ENCODE measurements around the gene SKI.

Gene SKI

GRCh38 chr1:2300004-2300771 lies 72.1 kb downstream of the SKI start:
- Histone ChIP-seq H3K79me2 (ENCODE audit: insufficient read depth, low read length) (no peaks in the 10 kb centered on the region), H3K9me3 (ENCODE audit: low read length) (no peaks in the 10 kb centered on the region), H2AFZ (ENCODE audit: low read length) (no peak overlapping the region), H3K4me3 (ENCODE audit: low read depth, low read length, poor library complexity, severe bottlenecking) (no peak overlapping the region), H3K27ac (ENCODE audit: low read depth, low read length, poor library complexity, severe bottlenecking) (no peak overlapping the region), H3K9me2 (ENCODE audit: low read depth, low read length) (no peaks in the 10 kb centered on the region), H4K20me1 (ENCODE audit: insufficient read depth, low read length) (no peaks in the 10 kb centered on the region), H3K36me3 (ENCODE audit: insufficient read depth, low read length) (no peaks in the 10 kb centered on the region), H3K9ac (ENCODE audit: low read length) (no peak overlapping the region), H3K4me2 (ENCODE audit: low read length) (no peak overlapping the region), H3K4me1 (ENCODE audit: insufficient read depth, low read length, severe bottlenecking) (no peaks in the 10 kb centered on the region), H3K27me3 (ENCODE audit: insufficient read depth, low read length) (no peaks in the 10 kb centered on the region), H3F3A (ENCODE audit: insufficient read depth, low read length) (no peaks in the 10 kb centered on the region)
- TF ChIP-seq CTCF (IDR thresholded peaks at IDR 0.05; ENCODE audit: low read length) (no peak), EZH2 (IDR thresholded peaks at IDR 0.05; ENCODE audit: borderline replicate concordance, low read length) (no peak)

- H3K4me3 ChIP-seq (ENCODE audit: low read depth, low read length, poor library complexity, severe bottlenecking): no peak overlapping the region
- H3K36me3 ChIP-seq (ENCODE audit: insufficient read depth, low read length): no peaks in the 10 kb centered on the region
- H2AFZ ChIP-seq (ENCODE audit: low read length): no peak overlapping the region
- H3K4me1 ChIP-seq (ENCODE audit: insufficient read depth, low read length, severe bottlenecking): no peaks in the 10 kb centered on the region
- no peaks in the 10 kb centered on the region for H3K9me3 ChIP-seq (ENCODE audit: low read length)
- no peaks in the 10 kb centered on the region for H3F3A ChIP-seq (ENCODE audit: insufficient read depth, low read length)
- H3K79me2 ChIP-seq (ENCODE audit: insufficient read depth, low read length): no peaks in the 10 kb centered on the region
- H3K27ac ChIP-seq (ENCODE audit: low read depth, low read length, poor library complexity, severe bottlenecking): no peak overlapping the region
- TF ChIP-seq EZH2 (IDR thresholded peaks at IDR 0.05; ENCODE audit: borderline replicate concordance, low read length) (no peak), CTCF (IDR thresholded peaks at IDR 0.05; ENCODE audit: low read length) (no peak)
- no peak overlapping the region for H3K9ac ChIP-seq (ENCODE audit: low read length)
- H3K9me2 ChIP-seq (ENCODE audit: low read depth, low read length): no peaks in the 10 kb centered on the region
- no peaks in the 10 kb centered on the region for H4K20me1 ChIP-seq (ENCODE audit: insufficient read depth, low read length)
- H3K4me2 ChIP-seq (ENCODE audit: low read length): no peak overlapping the region
- no peaks in the 10 kb centered on the region for H3K27me3 ChIP-seq (ENCODE audit: insufficient read depth, low read length)
Observed at GRCh38 chr1:2300851-2301606, 72.9 kb downstream of the SKI start.

GRCh38 chr1:2301607-2302291 lies 73.6 kb downstream of the SKI start:
- no peak overlapping the region for H3K27ac ChIP-seq (ENCODE audit: low read depth, low read length, poor library complexity, severe bottlenecking)
- no peaks in the 10 kb centered on the region for H3K36me3 ChIP-seq (ENCODE audit: insufficient read depth, low read length)
- no peaks in the 10 kb centered on the region for H4K20me1 ChIP-seq (ENCODE audit: insufficient read depth, low read length)
- no peaks in the 10 kb centered on the region for H3K79me2 ChIP-seq (ENCODE audit: insufficient read depth, low read length)
- no peaks in the 10 kb centered on the region for H3K9me2 ChIP-seq (ENCODE audit: low read depth, low read length)
- H3K27me3 ChIP-seq (ENCODE audit: insufficient read depth, low read length): no peaks in the 10 kb centered on the region
- H3K9ac ChIP-seq (ENCODE audit: low read length): no peak overlapping the region
- H3K4me2 ChIP-seq (ENCODE audit: low read length): no peak overlapping the region
- H3K4me1 ChIP-seq (ENCODE audit: insufficient read depth, low read length, severe bottlenecking): no peaks in the 10 kb centered on the region
- H3K4me3 ChIP-seq (ENCODE audit: low read depth, low read length, poor library complexity, severe bottlenecking): no peak overlapping the region
- no peak overlapping the region for H2AFZ ChIP-seq (ENCODE audit: low read length)
- H3F3A ChIP-seq (ENCODE audit: insufficient read depth, low read length): no peaks in the 10 kb centered on the region
- no peaks in the 10 kb centered on the region for H3K9me3 ChIP-seq (ENCODE audit: low read length)
- TF ChIP-seq EZH2 (IDR thresholded peaks at IDR 0.05; ENCODE audit: borderline replicate concordance, low read length): no peak
- TF ChIP-seq CTCF (IDR thresholded peaks at IDR 0.05; ENCODE audit: low read length): no peak

Measured in OCI-LY1 (cell line).